ENCODE results near the gene CENPX. TPM values are rescaled to one million over a fixed set of nuclear protein-coding genes. Genes with fewer than 3 reads are reported as not detected.
"Not testable (repeated sequence)": the region's sequence is repeated elsewhere in the genome, so short reads cannot be mapped to it uniquely, and the experiment has no call there.

The CENPX gene
- total RNA-seq, 1 donor from 2014 or later: 22.8 TPM

DNA sequence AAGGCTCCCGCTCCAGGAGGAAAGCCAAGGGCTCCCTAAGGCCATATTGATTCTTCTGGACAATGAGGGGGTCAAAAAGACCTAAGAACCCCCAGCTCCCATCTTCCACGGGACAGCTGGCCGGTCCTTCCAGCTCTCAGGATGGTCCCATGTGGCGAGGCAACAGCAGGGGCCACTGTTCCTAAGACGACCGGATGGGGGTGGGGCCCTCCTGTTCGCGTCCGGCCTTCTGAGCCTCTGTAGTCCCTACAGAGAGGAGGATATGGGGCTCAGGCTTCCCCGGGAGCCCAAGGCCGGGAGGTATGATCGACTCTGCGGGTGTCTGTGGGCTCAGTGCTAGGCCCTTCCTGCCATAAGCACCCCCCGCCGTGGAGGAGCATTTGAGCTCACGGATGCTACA, 20.8 kb upstream of the CENPX start:
- intact Hi-C loops (cut with DNase I): no loop called here
- no peak for DNase-seq (ENCODE audit: low spot score)

DNA sequence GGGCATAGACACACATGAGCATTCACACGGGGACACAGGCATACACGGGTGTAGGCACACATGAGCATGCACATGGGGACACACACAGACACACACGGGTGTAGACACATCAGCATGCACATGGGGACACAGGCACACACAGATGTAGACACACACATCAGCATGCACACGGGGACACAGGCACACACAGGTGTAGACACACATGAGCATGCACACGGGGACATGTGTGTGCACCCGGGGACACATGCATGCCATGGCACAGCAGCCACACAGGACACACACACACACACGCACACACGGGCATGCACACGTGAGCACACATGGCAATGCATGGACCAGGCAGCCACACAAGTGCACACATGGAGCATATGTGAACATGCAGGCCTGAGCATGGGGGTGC, 20.0 kb upstream of the CENPX start:
- intact Hi-C loops (cut with DNase I): no loop called here
- DNase-seq (ENCODE audit: low spot score): no peak

DNA sequence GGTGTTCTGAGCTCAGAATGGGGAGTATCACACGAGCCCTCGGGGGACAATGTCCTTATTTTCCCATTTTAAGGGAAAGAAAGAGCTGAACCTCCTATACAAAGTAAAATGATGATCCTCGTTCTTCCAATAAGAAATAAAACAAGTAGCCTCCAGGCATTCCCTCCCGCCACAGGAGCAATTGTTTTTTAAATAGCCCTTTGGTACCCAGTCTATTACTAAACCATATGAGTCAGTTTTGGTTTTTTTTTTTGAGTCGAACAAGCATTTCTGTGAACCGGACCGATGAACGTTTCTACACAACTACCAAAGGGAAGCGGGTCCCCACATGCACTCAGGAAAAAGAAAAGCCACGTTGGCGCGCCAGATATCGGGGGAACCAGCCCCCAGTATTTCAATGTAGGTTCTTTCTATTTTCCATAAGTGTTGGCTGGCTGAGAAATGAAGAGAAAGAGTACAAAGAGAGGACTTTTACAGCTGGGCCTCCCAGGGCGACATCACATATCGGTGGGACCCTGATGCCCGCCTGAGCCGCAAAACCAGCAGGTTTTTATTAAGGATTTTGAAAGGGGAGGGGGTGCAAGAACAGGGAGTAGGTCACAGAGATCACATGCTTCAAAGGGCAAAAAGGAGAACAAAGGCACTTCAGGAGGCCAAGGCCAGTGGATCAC, 18.6 kb upstream of the CENPX start:
- intact Hi-C loops (cut with DNase I): no loop called here
- no peak for DNase-seq (ENCODE audit: low spot score)

DNA sequence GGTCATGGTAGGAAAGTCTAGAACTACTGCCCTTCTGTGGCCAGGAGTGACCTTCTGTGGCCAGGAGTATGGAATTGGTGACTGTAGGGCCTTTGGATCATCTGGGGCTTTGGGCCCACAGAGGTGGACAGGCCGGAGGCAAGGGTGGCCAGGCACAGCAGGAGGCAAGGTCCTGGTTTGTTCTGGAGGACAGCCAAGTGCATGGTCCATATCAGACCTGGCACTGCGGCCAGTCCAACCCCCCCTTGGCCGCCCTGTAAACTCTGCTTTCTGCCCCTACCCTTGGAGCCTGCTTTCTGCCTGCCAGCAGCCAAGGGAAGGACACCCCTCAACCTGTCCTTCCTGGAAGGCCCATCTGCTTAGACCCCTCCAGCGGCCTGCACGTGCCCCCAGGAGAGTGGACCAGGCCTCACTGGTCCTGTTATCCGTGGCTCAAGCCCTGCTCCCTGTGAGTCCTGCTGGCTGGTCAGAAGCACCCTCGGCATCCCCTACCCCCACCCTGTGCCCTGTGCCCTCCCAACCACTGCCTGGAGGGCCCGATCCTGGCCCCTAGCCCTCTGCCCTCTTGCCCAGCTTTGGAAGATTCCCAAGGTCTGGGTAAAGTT, 17.1 kb upstream of the CENPX start:
- intact Hi-C loops (cut with DNase I): loop anchor here (5.0 kb wide), 1 partner anchor 58 kb away; the partner anchor contains the start of gene FASN

DNA sequence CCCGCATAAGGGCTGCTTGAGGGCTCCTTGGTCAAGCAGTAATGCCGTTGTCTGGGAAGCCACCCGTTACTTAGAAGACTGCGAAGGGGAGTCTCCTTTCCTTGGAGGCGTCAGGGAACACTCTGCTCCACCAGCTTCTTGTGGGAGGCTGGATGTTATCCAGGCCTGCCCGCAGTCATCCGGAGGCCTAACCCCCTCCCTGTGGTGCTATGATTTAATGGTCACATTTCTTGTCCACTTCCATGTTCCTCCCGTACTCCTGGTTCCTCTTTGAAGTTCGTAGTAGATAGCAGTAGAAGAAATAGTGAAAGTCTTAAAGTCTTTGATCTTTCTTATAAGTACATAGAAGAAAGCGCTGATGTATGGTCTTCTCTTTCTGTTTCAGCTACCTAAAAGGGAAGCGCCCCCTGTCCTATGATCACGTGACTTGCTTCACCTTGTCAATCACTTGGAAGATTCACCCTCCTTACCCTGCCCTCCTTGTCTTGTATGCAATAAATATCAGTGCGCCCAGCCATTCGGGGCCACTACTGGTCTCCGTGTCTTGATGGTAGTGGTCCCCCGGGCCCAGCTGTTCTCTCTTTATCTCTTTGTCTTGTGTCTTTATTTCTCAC, 16.2 kb upstream of the CENPX start:
- intact Hi-C loops (cut with DNase I): loop anchor here (5.0 kb wide), 1 partner anchor 58 kb away; the partner anchor contains the start of gene FASN
- DNase-seq (ENCODE audit: low spot score): not testable (repeated sequence)

More for the DNA sequence above, 17.1 kb upstream of the CENPX start:
- DNase-seq (ENCODE audit: low spot score): no peak

DNA sequence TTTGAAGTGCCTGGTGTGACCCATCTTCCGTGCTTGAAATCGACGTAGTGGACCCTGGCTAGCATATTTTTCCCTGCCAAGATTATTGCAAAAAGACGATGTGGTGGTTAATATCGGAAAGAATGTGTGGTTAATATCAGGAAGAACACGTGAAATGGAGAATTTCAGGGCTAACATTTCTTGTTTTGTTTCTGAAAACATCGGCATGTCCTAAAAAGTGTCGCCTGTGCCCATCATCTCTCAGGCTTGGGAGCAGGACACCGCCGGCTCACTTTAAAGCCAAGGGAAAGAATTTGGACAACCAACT, 15.2 kb upstream of the CENPX start:
- intact Hi-C loops (cut with DNase I): loop anchor here (5.0 kb wide), 1 partner anchor 59 kb away; the partner anchor contains the start of gene FASN
- no peak for DNase-seq (ENCODE audit: low spot score)

DNA sequence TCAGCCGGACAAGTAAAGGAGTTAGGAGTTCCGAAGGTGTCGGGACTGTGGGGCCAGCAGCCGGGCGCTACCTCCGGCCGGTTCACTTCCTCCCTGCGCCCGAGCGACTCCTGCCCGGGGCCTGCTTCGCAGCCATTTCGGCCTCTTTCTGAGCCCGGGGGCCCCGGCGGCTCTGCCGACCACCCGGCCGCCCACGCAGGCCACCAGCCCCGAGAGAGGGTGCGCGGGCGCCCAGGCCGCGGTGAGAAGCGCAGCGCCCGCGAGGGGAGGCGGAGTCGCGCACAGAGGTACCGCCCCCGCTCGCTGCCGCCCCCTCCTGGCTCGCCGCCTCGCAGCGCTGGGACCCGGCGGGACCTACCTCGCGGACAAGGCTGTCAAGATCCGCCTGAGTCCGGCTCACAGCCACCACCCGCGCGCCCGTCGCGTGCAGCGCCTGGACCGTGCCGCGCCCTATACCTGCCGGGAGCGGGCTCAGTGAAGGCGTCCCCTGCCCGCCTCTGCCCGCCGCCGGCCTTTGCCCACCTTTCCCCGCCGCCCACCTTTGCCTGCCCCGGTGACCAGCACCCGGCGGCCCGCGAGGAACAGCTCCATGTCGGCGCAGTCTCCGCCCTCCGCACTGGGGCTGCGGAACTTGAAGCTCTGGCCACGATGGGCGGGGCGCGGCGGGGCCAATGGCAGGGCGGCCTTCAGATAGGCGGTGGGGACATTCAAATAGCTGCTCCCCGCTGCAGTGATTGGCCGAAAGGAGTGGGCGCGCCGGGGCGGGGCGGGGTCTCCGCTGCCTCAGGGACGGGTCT, 14.6 kb upstream of the CENPX start, which contains the start of gene DCXR:
DCXR (minus strand) TSS at position 606 of the 797 bp plus-strand sequence; CDS start at position 591, 15 bp downstream.
- intact Hi-C loops (cut with DNase I): loop anchor here (5.0 kb wide), 1 partner anchor 60 kb away; the partner anchor contains the start of gene FASN

DNA sequence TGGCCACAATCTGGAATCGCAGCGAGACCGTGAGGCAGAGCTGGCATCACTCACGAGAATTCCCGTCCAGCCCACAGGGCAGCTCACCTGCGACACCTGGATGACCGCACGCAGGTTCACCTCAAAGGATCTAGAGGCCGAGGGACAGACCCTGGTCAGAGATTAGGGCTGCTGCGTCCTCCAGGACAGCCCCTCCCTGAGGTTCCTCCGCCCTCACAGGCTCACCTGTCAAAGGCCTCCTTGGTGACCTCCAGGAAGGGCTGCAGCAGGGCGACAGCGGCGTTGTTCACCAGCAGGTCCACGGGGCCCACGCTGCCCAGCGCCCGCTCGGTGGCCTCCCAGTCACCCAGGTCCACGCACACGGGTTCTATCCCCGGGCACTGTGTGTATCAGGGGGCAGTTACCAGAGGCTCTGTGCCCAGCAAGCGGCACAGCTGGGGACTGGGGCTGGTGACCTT, 14.0 kb upstream of the CENPX start:
- intact Hi-C loops (cut with DNase I): loop anchor here (5.0 kb wide), 1 partner anchor 61 kb away; the partner anchor contains the start of gene FASN
- no peak for DNase-seq (ENCODE audit: low spot score)

More for the DNA sequence above, 14.6 kb upstream of the CENPX start, which contains the start of gene DCXR:
- peak; percentile 99 for DNase-seq (ENCODE audit: low spot score)

DNA sequence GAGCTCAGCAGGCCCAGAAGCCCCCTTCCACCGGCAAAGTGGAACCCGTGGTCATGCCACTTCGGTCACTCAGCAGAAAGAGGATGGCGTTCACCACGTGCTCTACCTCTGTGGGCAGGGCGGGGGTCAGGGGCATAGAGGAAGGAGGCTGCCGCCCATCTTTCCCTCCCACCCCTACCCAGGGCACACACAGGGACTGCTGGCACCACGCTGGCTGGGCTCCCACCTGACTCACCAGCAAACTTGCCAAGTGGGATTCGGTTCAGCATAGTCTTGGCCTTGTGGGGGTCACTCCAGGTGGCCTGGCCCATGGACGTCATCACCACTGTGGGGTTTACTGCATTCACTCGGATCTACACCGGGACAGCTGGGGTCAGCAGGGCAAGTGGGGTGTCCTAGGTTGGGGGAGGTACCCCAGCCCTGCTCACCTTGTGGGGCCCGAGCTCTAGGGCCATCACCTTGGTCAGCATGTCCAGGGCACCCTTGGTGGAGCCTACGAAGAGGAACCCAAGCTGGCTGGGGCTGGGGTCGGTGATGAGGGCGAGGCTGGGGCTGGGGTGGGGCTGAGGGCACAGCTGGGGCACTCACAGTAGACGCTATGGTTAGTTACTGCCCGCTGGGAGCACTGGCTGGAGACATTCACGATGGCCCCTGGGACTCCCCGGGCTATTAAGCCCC, 13.4 kb upstream of the CENPX start:
- no peak for DNase-seq (ENCODE audit: low spot score)
- intact Hi-C loops (cut with DNase I): loop anchor here (5.0 kb wide), 1 partner anchor 61 kb away; the partner anchor contains the start of gene FASN

DNA sequence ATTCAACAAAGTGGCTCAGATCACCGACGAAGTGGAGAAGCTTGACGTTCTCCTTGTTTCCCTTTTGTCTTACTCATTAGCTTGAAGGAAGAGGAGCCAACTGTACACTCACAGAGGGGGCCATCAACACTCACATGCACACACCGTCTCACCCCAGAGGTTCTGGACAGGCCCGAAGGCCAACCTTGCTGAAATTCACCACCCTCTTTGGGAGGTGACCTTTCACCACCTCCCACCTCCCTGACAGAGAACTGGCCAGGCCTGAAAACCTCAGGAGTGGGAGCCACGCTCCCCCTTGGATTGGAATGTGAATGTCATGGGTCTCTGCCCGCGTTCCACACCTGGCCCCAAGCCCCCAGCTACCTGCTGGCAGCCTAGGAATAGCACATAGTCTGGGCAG, 12.8 kb upstream of the CENPX start:
- no peak for DNase-seq (ENCODE audit: low spot score)
- intact Hi-C loops (cut with DNase I): loop anchor here (5.0 kb wide), 1 partner anchor 62 kb away; the partner anchor contains the start of gene FASN

DNA sequence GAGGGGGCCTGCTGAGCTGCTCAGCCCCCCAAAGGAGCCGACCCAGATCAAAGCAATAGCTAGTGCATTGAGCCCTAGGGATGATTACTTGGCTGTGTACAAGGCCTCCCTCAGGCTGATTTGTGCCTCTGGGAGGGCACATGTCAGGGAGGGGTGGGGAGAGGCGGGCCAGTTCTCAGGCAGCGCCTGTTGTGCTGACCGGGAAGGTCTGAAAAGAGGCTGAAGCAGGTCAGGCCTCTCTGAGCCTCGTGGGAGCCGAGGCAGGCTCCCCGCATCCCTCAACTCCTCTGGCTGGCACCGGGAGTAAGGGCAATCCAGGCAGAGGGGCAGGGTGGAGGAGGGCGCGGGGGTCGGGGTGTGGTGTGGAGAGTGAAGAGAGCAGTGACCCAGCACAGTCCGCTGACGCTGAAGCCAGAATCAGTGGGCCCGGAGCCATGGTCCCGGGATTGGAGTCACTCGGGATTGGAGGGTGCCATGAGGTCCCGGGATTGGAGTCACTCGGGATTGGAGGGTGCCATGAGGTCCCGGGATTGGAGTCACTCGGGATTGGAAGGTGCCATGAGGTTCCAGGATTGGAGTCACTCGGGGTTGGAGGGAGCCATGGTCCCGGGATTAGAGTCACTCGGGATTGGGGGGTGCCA, 11.8 kb upstream of the CENPX start:
- no peak for DNase-seq (ENCODE audit: low spot score)
- intact Hi-C loops (cut with DNase I): loop anchor here (5.0 kb wide), 1 partner anchor 63 kb away; the partner anchor contains the start of gene FASN

DNA sequence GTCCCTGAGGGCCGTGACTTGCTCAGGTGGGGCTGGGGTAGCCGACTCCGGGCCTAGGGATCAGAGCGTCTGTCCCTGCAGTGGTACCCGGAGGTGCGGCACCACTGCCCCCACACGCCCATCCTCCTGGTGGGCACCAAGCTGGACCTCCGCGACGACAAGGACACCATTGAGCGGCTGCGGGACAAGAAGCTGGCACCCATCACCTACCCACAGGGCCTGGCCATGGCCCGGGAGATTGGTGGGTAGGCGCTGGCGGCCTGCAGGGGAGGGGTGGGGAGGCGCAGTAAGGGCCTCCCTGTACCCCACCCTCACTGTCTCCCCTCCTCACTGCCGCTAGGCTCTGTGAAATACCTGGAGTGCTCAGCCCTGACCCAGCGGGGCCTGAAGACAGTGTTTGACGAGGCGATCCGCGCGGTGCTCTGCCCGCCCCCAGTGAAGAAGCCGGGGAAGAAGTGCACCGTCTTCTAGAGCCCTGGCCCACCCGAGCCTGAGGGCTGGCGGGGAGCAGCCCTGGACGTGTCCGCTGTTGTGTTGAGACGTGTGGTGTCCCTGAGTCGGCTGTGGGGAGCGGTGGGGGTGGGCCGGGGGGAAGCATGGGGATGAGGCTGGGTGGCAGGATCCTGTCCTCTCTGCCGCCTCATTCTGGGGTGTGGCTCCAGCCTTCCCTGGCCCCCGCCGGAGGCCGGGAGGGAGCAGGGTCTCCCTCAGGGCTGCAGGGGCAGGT, 10.8 kb upstream of the CENPX start:
- intact Hi-C loops (cut with DNase I): no loop called here
- DNase-seq (ENCODE audit: low spot score): no peak

DNA sequence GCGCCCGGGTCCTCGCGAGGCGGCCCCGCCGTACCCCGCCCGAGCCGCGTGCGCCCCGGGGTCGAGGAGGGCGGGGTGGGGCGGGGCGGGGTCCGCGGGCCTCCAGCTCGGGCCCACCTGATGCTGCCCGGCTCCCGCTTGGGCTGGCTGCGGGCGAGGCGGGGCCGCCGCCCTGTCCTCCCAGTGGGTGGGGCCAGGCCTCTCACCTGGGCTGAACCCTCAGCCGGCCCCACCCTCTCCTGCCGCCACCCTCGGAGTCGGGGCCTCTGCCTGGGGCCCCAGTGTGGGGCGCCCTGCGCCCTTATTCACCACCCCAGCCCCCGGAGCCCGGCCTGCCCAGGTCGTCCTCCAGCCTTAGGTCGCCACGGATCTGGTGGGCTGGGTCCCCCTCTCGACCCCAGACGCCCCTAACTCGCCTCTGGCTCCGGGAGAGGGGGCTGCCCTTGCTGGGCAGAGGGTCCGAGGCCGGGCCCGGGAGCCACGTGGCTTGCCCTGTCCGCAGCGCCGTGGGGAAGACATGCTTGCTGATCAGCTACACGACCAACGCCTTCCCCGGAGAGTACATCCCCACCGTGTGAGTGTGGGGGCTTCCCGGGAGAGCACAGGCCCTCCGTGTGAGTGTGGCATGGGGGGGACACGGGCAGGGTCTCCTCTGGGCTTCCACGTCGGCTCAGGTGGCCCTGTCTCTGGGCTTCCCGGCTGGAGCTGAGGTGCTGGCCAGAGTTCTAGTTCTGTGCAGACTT, 9.4 kb upstream of the CENPX start:
- no peak for DNase-seq (ENCODE audit: low spot score)
- intact Hi-C loops (cut with DNase I): no loop called here

DNA sequence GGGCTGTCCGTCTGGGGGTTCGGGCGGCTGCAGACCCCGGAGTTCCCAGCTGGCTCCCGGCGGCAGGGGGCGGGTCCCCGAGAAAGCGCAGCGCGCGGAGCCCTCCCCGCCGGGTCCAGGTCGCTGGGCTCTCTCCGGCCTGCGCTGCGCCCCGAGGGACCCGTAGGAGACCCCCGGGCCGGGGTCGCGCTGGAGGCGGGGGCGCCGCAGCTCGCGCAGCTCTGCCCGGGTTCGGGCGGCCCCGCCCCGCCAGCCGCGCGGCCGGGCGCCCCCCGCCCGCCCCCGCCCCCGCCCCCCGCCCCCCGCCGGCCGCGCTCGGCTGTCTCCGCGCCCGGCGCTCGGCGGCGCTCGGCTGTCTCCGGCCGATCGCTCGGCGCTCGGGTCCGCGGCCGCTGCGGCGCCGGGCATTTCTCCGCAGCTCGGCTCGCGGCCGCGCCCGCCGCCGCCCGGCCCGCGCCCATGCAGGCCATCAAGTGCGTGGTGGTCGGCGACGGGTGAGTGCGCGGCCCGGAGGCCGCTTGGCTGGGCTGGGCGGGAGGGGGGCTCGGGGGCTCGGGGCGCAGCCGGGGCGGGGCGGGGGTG, 8.7 kb upstream of the CENPX start, which contains the start of gene RAC3:
RAC3 (plus strand) TSS at position 376 of the 582 bp plus-strand sequence; CDS start at position 460, 84 bp downstream.
- intact Hi-C loops (cut with DNase I): no loop called here
- DNase-seq (ENCODE audit: low spot score): no peak

DNA sequence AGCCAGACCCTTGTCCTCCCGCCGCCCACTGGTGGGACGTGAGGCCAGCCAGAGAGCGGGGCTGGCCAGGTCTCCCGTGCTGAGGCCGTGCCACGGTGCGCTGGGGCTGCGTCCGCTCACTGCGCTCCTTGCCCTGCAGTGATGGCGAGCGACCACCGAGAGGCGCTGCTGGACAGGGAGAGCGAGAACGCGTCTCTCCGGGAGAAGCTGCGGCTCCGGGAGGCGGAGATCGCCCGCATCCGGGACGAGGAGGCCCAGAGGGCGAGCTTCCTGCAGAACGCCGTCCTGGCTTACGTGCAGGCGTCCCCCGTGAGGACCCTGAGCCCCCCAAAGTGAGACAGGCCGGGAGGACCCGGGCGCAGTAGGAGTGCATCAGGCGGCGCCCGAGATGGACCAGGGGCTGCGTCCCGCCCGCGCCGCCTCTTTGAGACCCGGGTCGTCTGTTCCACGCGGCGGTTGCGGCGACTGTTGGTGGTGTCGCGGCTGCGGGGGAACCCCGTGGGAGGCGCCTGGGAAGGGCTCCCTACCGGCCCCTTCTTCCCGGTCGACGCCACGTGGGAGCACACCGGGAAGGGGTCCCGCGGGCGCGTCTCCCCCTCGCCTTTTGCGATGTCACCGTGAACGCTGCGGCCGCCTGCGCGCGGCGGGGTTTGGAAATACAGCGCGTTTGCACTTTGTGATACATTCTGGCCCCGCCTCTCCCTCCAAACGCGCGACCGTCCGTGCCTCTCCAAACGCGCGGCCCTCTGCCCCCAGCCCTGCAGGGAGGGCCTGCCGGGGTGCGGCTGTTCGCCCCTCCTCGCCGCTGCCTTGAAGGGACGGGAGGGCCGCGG, 8.0 kb upstream of the CENPX start:
- peak; percentile 94 for DNase-seq (ENCODE audit: low spot score)
- intact Hi-C loops (cut with DNase I): loop anchor here (1.0 kb wide), 1 partner anchor 124 kb away; no protein-coding TSS in a partner anchor

DNA sequence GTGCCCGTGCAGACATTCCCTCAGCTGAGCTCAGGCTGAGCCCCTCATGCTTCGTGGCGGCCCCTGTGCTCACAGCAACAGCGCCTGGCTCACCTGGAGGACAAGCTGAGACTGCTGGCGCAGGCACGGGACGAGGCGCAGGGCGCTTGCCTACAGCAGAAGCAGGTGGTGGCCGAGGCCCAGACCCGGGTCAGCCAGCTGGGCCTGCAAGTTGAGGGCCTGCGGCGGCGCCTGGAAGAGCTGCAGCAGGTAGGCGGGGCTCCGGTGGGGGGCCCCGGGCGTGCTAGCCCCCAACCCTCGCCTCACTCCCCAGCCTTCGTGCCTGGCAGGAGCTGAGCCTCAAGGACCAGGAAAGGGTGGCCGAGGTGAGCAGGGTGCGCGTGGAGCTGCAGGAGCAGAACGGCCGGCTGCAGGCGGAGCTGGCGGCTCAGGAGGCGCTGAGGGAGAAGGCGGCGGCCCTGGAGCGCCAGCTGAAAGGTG, 7.4 kb upstream of the CENPX start:
- intact Hi-C loops (cut with DNase I): loop anchor here (1.0 kb wide), 1 partner anchor 124 kb away; no protein-coding TSS in a partner anchor
- DNase-seq (ENCODE audit: low spot score): no peak
